ENCODE results near the gene PARP11.
A peak's percentile ranks its signal among the peaks of the same experiment; 100 is the strongest.

Gene PARP11

GRCh38 chr12:3835914-3836313 lies 37.3 kb downstream of the PARP11 start:
- TF ChIP-seq EZH2phosphoT487 (IDR thresholded peaks at IDR 0.05; ENCODE audit: borderline replicate concordance, low read length): no peak
- TF ChIP-seq, protein P1, sequence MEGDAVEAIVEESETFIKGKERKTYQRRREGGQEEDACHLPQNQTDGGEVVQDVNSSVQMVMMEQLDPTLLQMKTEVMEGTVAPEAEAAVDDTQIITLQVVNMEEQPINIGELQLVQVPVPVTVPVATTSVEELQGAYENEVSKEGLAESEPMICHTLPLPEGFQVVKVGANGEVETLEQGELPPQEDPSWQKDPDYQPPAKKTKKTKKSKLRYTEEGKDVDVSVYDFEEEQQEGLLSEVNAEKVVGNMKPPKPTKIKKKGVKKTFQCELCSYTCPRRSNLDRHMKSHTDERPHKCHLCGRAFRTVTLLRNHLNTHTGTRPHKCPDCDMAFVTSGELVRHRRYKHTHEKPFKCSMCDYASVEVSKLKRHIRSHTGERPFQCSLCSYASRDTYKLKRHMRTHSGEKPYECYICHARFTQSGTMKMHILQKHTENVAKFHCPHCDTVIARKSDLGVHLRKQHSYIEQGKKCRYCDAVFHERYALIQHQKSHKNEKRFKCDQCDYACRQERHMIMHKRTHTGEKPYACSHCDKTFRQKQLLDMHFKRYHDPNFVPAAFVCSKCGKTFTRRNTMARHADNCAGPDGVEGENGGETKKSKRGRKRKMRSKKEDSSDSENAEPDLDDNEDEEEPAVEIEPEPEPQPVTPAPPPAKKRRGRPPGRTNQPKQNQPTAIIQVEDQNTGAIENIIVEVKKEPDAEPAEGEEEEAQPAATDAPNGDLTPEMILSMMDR (IDR thresholded peaks at IDR 0.05; ENCODE audit: low read depth, low read length, poor library complexity, severe bottlenecking): no peak
- Histone ChIP-seq H3K27ac (ENCODE audit: low read depth, low read length) (peak overlapping the region; percentile 97), H3F3A (ENCODE audit: control insufficient read depth, insufficient read depth) (peaks cover 26% of the 10 kb centered on the region), H3K9me3 (ENCODE audit: control insufficient read depth, insufficient read depth, low read length) (no peaks in the 10 kb centered on the region), H3K9me2 (replicated peaks; ENCODE audit: control insufficient read depth, low read length) (no peaks in the 10 kb centered on the region), H3K79me2 (ENCODE audit: control insufficient read depth, low read length) (peaks cover 29% of the 10 kb centered on the region), H3K36me3 (ENCODE audit: control insufficient read depth, low read length) (no peaks in the 10 kb centered on the region), H3K4me1 (ENCODE audit: control insufficient read depth, low read length) (peaks cover 83% of the 10 kb centered on the region), H4K20me1 (ENCODE audit: control insufficient read depth, insufficient read depth, low read depth, low read length) (no peaks in the 10 kb centered on the region), H3K4me3 (ENCODE audit: low read length) (peak overlapping the region; percentile 67; the same call in 1 of the 2 replicates), H3K4me2 (ENCODE audit: low read length) (peak overlapping the region; percentile 85), H3K27me3 (ENCODE audit: control insufficient read depth, low read length) (no peaks in the 10 kb centered on the region)

DNA sequence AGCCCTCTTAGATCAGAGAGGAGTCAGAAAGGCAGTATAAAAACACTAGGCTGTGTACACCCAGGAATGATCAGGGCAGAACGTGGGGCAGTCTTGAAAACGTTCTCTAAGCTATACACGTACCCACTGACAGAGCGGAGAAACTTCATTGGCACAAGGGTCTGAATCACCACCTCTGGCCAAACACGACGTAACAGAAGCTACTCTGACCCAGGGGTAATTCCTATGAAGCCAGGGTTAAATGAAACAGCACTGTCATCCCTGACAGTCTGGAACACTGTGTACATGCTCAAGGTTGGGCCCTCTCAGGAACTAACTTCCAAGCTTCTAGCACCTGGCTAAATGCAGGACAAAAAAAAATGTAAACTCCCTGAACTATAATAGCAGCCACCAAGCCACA lies 38.4 kb downstream of the PARP11 start:
- H3K79me2 ChIP-seq (ENCODE audit: control insufficient read depth, low read length): peaks cover 29% of the 10 kb centered on the region
- no peaks in the 10 kb centered on the region for H3K27me3 ChIP-seq (ENCODE audit: control insufficient read depth, low read length)
- H3K4me2 ChIP-seq (ENCODE audit: low read length): no peak overlapping the region
- H3K27ac ChIP-seq (ENCODE audit: low read depth, low read length): no peak overlapping the region
- no peak overlapping the region for H3K4me3 ChIP-seq (ENCODE audit: low read length)
- no peaks in the 10 kb centered on the region for H3K9me3 ChIP-seq (ENCODE audit: control insufficient read depth, insufficient read depth, low read length)
- no peaks in the 10 kb centered on the region for H4K20me1 ChIP-seq (ENCODE audit: control insufficient read depth, insufficient read depth, low read depth, low read length)
- peaks cover 25% of the 10 kb centered on the region for H3F3A ChIP-seq (ENCODE audit: control insufficient read depth, insufficient read depth)
- TF ChIP-seq, protein P1 (IDR thresholded peaks at IDR 0.05; ENCODE audit: low read depth, low read length, poor library complexity, severe bottlenecking): no peak
- no peak for TF ChIP-seq EZH2phosphoT487 (IDR thresholded peaks at IDR 0.05; ENCODE audit: borderline replicate concordance, low read length)
- peaks cover 89% of the 10 kb centered on the region for H3K4me1 ChIP-seq (ENCODE audit: control insufficient read depth, low read length)
- H3K9me2 ChIP-seq (replicated peaks; ENCODE audit: control insufficient read depth, low read length): no peaks in the 10 kb centered on the region
- no peaks in the 10 kb centered on the region for H3K36me3 ChIP-seq (ENCODE audit: control insufficient read depth, low read length)

DNA sequence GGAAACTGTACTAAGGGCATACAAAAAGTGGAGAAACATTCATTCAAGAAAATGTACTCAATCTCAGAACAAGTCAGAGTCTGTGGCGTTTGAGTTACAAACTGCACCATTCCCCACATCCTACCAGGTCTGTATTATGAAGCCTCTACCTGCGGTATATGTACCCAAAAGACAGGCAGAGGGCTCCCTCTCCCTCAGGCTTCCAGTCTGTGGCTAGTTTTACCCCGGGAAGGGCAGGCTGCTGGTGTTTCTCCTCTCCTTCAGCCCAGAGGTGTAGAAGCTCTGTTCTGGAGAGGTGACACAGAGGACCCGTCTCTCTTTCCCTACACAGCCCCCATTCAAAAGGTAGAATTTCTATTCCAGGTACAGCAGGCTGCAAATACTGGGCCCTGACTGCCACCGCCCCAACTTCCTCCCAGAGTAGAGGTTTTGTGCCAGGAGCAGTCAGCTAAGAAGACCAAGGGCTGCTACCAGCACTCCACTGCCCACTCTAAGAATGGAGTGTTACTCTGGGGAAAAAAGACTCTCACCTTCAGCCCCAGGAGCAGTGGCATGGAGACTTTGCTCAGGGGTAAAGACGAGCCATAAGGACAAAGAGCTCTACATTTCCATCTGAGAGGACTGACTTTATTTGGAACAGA lies 39.4 kb downstream of the PARP11 start:
- TF ChIP-seq, protein P1 (IDR thresholded peaks at IDR 0.05; ENCODE audit: low read depth, low read length, poor library complexity, severe bottlenecking): no peak
- TF ChIP-seq EZH2phosphoT487 (IDR thresholded peaks at IDR 0.05; ENCODE audit: borderline replicate concordance, low read length): no peak

More for the DNA sequence above, 39.4 kb downstream of the PARP11 start:
- H3K4me3 ChIP-seq (ENCODE audit: low read length): no peak overlapping the region
- peak overlapping the region; percentile 22 for H3K4me2 ChIP-seq (ENCODE audit: low read length)
- peaks cover 22% of the 10 kb centered on the region for H3F3A ChIP-seq (ENCODE audit: control insufficient read depth, insufficient read depth)
- no peaks in the 10 kb centered on the region for H3K27me3 ChIP-seq (ENCODE audit: control insufficient read depth, low read length)
- no peak overlapping the region for H3K27ac ChIP-seq (ENCODE audit: low read depth, low read length)
- no peaks in the 10 kb centered on the region for H3K9me3 ChIP-seq (ENCODE audit: control insufficient read depth, insufficient read depth, low read length)
- H3K4me1 ChIP-seq (ENCODE audit: control insufficient read depth, low read length): peaks cover 96% of the 10 kb centered on the region
- H3K36me3 ChIP-seq (ENCODE audit: control insufficient read depth, low read length): peaks cover 3% of the 10 kb centered on the region; the same call in 1 of the 2 replicates
- H3K79me2 ChIP-seq (ENCODE audit: control insufficient read depth, low read length): peaks cover 29% of the 10 kb centered on the region
- no peaks in the 10 kb centered on the region for H4K20me1 ChIP-seq (ENCODE audit: control insufficient read depth, insufficient read depth, low read depth, low read length)
- H3K9me2 ChIP-seq (replicated peaks; ENCODE audit: control insufficient read depth, low read length): no peaks in the 10 kb centered on the region
